Activated naive CD4-positive, alpha-beta T cell (primary cell): ENCODE data around the gene HLCS.

ENCODE experiments used
- DNase-seq, 4 experiments: peaks; one replicate each; lab custom pipeline; 2025; lab: John Stamatoyannopoulos, UW

The HLCS gene

DNA sequence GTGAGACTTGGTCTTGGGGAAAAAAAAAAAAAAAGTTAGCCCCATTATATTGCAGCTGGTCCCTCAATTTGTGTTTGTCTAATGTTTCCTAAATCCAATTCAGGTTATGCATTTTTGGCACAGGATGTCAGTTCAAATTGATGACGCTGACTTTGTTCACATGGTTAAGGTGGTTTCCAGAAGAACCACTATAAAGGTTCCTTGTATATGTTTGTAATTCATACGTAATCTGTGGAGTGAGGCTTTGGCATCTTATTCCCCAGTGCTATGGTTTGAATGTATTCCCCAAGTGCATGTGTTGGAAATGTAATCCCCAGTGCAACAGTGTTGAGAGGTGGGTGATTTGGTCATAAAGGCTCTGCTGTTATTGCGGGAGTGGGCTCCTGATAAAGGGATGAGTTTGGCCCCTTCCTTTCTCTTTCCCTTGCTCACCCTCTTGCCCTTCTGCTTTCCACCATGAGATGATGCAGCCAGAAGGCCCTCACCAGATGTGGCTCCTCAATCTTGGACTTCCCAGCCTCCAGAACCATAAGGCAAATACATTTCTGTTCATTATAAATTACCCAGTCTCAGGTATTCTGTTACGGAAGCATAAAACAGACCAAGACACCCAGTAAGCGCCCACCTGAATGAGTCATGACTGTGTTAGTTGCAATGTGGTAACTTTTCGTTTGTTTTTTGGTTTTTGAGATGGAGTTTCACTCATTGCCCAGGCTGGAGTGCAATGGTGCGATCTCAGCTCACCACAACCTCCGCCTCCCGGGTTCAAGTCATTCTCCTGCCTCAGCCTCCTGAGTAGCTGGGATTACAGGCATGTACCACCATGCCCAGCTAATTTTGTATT is 19.5 kb upstream of the HLCS start:
- DNase-seq = no peak

DNA sequence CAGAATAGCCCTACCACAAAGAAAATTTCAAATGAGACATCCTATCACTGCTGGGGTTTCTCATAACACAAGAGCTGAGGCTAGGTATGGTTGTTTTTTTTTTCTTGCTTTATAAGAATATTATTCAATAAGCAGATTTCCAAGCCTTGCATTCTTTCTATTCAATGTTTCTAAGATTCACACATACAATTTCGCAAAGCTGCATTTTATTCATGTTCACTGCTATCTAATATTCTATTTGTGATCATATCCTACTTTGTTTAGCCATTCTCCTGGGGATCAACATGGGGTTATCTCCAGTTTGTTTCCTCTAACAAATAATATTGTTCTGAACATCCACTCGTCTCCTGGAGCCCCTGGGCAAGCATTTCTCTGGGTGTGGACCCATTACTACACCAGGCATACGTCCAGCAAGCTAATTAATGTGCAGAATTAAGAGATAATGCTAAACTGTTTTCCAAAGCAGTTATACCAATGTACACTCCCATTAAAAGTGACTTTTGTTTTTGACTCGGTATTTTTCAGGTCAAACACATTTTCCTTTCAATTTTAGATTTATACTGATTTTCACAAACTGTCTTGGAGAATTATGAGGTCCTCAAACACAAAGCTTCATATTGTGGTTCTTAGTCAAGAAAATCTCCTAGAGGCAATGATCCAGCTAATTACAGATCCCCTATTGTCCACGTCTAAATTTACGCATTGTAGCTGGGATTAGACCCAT is 15.7 kb upstream of the HLCS start:
- no peak for DNase-seq

DNA sequence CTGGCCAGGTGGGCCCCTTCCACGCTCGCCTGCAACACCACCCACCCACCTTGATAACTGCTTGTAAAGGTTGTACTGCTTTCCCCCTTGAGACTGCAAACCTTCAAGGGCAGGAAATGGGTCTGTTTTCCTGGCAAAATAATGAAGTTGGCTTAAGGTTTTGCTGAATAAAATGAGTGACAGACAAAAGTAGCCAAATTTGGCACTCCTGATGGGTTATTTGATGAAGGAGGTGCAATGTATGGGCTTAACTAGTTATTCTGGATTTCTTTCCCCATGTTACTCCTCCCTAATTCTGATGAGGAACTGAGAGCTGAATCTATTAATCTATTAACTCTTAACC is 14.6 kb upstream of the HLCS start:
- DNase-seq = no peak

DNA sequence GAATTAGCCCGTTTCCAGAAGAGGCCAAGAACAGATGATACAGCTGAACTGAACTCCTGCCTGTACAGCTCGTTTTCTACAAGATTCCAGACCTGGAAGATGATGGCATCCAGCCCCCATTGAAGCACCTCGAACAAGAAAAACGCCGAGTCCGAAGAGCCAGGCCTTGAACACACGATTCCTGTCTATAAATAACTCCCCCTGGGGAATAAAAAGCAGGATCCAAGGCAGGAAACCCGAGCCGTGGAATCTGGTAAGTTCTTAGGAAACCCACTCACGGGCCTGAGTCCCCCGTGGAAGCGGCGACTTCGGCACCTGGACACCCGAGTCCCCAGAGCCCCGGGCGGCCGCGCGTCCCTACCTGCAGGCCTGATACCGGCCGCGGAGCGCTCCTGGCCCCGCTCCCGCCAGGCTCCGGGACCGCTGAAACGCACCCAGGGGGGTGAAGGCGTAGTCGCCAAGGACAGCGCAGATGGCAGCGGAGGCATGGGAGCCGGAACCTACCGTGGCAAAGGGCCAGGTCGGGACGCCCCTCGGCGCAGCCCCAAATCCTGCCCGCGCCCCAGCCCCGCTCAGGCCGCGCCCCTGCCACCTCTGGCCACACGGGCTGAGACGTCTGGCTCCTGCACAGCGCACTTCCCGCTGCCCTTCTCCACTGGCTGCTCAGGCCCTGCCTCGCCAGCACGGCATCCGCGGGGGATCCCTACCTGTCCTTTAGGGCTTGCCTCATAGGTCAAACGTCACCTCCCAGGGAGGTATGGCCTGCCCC is 14.0 kb upstream of the HLCS start:
- no peak for DNase-seq

DNA sequence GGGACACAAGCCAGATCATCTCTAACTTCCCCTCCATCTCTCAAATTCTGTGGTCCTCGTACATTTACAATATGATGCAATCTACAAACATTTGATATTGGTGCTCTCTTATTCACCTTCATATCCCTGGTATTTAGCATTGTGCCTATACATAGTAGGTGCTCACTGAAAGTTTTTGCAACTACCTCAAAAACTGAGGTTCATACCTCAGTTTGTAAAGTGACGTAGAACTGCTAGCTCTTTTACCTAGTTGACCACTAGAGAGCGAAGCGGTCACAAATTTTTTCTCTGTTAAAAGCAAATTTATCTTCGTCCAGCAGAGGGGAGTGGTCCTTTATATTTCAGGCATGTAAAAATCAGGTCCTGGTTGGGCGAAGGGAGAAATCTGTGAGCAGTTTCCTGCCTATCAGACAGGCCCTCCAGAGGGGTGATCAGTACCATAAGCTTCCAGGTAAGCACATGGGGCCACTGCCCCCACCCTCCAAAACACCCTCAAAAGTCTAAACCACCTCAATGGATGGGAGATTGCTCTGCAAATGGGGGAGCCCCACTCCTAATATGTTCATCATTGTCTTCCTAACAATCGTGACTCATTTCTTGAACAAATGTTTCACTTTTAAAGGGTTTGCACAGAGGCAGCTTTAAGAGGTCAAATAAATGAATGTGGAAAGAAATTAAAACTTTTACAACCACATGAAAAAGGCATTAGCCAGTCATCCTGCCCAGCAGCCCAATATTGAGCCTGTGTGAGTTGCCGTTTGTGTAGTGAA is 10.6 kb upstream of the HLCS start:
- no peak for DNase-seq

DNA sequence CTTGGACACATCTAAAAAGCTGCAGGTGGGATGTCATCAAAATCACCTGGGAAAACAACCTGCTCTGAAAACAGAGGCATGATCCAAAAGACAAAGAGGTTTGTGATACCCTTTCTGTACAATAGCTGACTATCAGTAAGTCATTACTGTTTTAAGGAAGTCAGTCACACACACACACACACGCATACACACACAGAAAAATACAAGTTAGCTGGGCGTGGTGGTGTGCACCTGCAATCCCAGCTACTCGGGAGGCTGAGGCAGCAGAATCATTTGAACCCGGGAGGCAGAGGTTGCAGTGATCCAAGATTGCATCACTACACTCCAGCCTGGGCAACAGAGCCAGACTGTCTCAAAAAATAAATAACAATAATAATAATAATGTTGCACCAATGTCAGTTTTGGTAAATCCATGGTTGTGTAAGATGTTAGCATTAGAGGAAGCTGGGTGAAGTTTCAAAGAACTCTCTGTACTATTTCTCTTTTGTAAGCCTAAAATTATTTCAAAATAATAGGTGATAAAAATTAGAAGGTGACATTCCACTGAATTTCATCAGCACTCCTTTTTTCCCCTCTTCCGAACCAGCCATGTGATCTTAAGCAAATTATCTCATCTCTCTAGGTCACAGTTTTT is 9.9 kb upstream of the HLCS start:
- no peak for DNase-seq

DNA sequence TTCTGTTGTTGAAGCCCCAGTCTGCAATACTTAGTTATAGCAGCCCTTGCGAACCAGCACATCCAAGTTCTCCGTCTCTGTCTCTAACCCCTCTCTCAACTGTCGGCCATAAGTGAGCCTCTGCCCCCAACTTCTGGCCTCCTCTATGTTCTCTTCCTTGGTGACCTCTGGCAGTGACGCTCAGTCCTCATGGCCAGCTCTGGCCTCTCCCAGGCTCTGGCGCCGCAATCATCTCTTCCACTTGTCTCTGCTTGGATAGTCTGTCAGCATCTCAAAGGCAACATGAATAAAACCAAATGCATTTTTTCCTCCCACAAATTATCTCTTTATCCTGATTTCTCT is 8.4 kb upstream of the HLCS start:
- DNase-seq = no peak

DNA sequence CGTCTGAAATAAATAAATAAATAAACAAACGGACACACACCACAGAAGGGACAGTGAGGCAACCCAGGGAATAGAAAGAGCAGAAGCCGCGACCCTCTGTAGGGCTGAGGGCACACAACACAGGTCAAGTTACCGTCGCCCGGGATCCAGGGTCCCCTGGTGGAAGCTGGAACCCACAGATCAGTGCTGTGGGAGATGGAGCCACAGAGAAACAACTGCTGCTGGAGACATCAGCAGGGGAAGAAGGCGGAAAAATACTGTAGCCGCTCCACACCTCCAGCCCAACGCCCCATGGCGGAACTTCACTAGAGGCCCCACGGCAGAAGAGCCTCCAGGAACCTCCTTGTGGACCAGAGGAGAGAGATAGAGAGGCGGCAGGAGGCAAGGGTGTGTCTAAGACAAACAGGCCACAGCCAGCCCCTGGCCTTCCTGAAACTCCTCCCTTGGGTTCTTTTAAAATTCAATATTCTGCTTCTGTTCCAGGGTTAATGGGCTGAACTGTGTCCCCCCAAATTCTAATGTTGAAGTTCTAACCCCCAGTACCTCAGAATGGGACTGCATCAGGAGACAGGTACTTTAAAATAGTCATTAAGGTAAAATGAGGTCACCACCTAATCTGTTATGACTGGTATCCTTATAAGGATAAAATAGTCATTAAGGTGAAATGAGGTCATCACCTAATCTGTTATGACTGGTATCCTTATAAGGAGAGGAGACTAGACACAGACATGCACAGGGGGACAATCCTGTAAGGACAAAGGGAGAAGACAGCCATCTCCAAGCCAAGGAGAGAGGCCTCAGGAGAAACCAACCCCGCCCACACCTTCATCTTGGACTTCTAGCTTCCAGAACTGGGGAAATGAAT is 7.7 kb upstream of the HLCS start:
- DNase-seq = no peak

DNA sequence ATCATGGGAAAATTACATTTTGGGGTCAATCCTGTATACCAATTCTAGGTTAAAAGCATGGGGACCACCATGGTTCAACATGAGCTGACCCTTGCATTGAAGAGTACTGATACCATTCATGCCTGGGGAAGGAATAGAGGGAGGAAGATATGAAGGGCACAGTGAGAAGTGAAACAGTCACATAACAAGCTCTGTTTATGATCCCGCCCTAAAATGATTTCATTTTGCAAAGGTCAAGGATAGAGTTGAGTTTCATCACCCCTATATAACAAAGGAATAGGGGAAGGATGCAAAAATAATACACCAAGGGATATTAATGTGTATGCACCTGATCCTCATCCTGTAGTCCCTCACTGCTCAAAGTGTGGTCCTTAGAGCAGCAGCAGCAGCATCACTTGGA is 2.5 kb upstream of the HLCS start:
- DNase-seq = no peak

DNA sequence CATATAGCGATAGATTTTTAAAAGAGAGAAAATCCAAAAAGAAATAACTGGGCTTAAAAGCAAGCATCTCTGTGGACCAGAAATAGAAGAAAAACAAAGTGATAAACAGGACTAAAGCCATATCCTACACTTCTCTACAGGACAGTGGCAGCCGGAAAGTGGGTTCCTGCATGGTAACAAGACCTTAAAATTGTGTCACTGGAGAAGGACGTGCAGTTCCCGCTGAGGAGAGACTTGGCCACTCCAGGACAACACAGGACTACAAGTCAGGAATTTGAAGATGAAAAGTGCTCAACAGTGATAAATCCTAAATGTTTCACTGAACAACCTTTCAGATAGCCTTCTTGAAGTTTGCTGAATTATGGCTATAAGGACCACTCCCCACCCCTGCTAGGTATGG is 1.9 kb upstream of the HLCS start:
- DNase-seq = no peak

DNA sequence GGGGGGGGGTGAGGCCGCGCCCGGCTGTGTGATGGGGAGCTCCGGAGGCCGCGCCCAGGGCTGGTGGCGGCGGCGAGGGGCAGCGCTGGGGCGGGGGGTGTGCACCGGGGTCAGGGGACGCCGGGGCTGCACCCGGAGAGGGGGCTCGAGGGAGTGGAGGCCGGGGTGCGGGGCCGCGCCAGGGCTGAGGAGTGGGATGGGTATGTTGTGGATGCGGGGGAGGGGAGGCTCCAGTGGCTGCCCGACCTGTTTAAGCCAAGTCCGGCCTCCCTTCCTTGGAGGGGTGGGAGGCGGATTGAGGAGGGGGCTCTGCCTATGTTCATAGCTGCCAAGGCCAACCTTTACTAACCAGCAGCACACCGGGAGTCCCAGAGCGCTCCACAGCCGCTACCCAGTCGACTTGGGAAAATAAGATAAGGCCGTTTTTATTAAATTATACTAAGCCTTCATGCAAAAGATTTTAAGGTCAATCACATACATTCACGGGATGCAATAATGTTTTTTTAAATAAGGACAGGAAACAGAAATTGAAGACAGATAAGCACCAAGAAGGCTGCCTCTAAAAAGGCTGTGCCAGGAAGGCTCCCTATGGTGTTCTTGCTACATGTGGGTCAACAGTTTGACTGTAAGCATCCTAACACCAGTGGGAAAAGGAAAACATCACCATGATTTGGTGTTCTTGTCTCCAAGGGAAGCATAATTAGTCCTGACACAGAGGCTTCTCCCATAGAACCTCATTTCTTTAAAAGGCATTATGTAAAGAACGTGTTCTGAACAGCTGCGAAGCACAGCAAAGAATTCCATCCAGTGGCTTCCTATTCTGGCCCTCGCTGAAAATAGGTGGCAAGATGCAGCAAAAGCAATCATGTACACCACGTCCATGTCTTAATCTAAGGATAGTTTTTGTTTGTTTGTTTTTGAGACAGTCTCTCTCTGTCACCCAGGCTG is 626 bp upstream of the HLCS start:
- DNase-seq = no peak

DNA sequence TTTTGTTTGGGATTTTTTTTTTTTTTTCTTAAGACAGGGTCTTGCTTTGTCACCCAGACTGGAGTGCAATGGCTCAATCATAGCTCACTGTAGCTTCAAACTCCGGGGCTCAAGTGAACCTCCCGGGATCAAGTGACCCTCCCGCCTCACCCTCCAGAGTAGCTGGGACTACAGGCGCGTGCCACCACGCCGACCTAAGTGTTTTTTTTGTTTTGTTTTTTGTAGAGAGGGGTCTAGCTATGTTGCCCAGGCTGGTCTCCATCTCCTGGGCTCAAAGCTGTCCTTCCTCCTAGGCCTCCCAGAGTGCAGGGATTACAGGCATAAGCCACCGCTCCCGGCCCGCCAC is 776 bp downstream of the HLCS start:
- no peak for DNase-seq

DNA sequence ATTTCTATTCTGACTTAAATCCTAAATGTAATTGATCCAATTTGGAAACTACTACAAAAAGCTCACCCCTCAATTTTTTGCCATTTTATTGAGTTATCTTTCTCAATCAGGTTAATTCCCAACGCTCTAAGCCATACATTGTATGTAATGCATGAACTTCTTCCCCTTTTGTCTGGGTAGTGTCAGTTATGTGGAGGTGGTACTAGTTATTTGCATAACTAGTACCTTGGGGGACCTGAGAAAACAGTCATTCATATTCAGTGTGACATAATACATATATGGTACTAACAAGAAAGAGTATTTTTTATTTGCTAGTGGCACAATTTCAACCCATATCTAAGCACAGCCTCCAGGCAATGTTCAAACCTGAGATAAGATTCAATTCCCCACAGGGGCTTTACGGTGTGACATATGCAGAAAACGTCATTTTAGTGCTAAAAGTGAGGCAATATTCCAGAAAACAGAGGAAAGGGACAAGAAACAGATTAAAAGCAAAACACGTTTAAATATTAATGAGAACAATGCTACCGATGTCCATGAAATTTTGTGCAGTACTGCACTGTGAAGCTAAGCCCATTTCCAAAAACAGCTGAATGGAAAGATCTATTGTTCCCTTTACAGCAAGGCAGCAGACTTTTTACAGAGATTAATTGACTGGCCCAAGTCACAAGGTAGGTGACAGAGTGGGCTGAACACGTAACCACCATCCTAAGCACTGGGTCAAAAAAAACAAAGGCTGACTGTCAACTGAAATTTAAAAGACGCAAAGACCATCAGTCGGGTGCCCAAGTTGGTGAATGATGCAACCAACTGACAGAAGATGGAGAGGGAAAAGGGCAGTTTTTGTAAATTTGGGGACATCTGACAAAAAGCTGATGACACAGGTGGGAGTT is 1.4 kb downstream of the HLCS start:
- DNase-seq = no peak

DNA sequence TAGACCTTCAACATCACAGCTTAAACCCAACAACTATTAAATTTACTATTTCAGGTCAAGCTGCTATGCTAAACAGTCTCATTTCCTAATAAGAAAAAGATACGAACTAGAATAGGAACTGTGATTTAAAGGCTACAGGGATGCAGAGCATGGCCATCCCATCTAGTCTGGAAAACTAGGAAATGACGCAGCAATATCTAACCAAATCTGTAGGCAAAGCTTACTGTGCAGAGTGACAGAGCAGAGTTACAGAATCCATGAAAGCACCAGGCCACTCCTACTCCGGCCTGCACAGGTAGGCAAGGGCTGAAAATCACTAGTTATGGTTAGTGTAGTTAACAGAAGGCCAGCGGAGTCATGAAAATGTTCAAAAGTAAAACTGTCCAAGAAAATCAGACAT is 2.1 kb downstream of the HLCS start:
- DNase-seq = no peak

DNA sequence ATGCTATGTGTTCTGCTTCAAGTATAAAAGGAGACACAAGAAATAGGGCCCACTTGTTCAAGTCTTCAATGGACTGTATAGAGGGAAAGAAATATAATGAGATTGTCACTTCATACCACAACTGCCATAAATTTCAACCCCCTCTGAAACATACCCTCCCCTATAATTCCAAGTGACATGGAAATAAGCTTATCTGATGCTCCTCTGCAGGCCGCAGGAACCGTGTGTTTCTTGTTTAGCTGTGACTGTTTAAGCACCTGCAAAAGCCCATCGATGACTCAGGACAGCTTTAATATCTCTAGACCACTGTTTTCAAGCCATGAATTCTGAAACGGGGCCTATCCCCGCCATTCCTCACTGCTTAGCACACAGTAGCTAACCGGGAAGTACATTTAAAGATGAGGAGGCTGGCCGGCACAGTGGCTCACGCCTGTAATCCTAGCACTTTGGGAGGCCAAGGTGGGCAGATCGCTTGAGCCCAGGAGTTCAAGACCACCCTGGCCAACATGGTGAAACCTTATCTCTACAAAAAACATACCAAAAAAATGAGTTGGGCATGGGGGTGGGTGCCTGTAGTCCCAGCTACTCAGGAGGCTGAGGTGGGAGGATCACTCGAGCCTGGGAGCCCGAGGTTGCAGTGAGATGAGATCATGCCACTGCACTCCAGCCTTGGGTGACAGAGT is 4.2 kb downstream of the HLCS start:
- DNase-seq = no peak

DNA sequence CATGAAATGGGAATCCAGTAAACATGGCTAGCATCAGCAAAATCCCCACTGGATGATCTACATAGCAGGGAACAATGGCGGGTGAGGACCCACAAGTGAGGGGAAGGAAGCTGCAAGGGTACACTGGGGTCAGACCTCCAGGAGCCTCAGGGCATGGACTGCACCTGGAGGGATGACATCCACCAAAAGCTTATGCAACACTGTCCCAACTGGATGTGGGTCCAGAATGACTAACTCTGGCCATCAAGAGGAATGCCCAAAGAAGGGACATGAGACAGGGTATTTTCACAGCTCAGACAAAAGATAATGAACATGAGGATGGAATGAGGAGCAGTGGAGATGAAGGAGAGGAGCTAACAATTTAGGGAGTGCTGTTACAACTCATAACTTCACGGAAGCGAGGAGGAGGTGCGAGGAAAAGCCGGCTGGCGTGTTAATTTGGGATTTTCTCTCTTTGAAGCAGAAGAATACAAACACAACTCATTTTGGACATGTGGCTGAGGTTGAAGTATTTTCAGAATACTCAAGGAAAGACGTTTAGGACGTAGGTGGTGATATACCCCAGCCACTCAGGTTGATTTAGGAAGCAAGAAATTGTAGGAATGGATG is 5.7 kb downstream of the HLCS start:
- DNase-seq = no peak

DNA sequence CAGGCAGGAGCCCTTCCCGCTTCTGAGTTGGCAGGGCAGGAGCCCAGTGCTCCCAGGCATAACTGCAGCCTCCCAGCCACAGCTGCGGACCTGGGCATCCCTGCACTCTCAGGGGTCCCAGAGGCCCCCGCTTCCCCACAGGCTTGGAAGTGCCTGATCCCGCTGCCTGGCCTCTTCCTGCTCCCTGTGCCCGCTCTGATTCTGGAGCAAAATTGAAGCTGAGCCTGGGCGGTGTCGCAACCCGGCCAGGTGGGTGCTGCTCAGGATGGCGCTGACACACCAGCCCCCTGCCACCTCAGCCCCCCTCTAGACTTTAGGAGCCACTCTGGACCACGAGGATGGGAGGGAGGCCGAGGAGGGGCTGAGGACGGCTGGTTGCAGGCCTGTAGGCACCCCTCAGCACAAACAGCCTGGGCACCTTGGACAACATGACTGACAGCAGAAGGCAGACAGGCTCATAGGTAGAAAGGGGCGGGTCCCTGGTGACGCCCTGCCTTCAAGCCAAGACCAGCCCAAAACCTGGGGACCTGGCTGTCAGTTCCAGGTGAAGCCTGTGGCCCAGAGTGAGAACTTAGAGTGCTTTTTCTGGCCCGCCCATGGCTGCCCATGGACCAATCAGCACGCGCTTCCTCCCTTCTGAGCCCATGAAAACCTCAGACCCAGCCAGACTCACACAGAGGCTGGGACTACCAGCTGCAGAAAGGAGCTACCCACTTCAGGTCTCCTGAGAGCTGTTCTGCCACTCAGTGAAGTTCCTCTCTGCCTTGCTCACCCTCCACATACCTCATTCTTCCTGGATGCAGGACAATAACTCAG is 7.2 kb downstream of the HLCS start:
- no peak for DNase-seq
